ENCODE data around the gene WARS2. TPM values are rescaled to one million over a fixed set of nuclear protein-coding genes. Genes with fewer than 3 reads are reported as not detected.
A peak's percentile ranks its signal among the peaks of the same experiment; 100 is the strongest.

Gene WARS2
- total RNA-seq, 1 donor from 2014 or later: 9.3 TPM

DNA sequence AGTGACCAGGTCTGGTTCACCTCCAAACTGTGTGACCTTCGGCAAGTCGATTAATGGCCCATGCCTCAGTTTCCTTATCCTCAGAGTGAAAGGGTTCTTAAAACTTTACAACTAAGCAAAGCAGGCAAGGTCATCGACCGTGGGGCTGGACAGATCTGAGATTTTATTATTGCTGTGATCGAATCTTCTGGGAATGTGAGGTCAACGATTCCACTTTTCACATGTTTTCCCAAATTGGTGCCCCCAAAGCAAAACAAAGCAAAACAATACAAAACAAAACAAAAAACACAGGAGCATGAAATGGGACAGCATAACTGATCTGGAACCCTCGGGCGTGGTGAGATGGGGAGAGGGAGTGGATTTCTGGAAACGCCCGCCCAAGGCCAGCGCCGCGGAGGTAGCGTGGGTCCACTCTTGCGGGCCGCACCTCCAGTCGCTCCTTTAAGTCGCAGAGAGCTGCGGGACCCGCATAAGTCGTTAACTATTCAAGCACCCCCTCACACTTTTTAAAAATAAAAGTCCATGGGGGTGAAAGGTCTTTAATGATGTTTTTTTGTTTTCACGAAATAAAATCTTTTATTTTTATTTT lies 148.1 kb downstream of the WARS2 start:
- intact Hi-C loops (cut with micrococcal nuclease): no loop called here
- DNase-seq (no peak), ATAC-seq (no peak)

- intact Hi-C loops (cut with micrococcal nuclease): no loop called here
- DNase-seq (no peak), ATAC-seq (no peak)
Measured at GRCh38 chr1:118991448-118991847, 149.0 kb downstream of the WARS2 start.

- ATAC-seq (no peak), DNase-seq (no peak)
- intact Hi-C loops (cut with micrococcal nuclease): no loop called here
Measured at GRCh38 chr1:118990513-118991152, 149.8 kb downstream of the WARS2 start.

DNA sequence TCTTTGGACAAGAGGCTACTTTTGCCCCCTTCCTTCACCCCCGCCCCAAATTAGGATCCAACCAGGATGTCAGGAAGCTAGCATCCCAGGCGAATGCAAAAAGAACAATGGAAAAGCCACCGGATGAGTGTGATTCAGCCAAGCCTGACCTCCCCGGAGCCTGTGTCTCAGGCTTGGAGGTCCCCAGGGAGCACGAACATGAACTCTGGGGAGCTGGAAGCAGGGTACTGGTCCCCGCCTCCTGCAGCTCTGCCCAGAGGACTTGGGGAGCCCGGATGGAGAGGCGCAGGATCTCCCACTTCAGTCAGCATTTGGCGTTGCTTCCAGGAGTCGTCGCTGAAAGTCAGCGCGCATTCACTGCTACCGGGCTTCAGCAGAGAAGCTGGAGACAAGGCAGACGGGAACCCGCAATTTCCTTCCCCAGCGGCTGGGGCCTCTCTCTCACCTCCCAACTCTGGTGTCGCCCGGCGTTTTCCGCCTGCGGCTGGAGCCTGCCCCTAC lies 150.5 kb downstream of the WARS2 start:
- ATAC-seq (no peak), DNase-seq (no peak)
- intact Hi-C loops (cut with micrococcal nuclease): no loop called here

GRCh38 chr1:118989006-118989815 lies 151.2 kb downstream of the WARS2 start:
- no peak for ATAC-seq
- intact Hi-C loops (cut with micrococcal nuclease): no loop called here
- no peak for DNase-seq

- DNase-seq (no peak), ATAC-seq (peak; percentile 56)
- intact Hi-C loops (cut with micrococcal nuclease): no loop called here
Measured at GRCh38 chr1:118988186-118989005, 152.1 kb downstream of the WARS2 start, which contains the start of gene TBX15. TBX15 (minus strand) TSS chr1:118988343; CDS start chr1:118987795, 548 bp downstream.

GRCh38 chr1:118987468-118988185 lies 152.8 kb downstream of the WARS2 start:
- intact Hi-C loops (cut with micrococcal nuclease): no loop called here
- peak; percentile 73 for ATAC-seq
- DNase-seq: peak; percentile 43

DNA sequence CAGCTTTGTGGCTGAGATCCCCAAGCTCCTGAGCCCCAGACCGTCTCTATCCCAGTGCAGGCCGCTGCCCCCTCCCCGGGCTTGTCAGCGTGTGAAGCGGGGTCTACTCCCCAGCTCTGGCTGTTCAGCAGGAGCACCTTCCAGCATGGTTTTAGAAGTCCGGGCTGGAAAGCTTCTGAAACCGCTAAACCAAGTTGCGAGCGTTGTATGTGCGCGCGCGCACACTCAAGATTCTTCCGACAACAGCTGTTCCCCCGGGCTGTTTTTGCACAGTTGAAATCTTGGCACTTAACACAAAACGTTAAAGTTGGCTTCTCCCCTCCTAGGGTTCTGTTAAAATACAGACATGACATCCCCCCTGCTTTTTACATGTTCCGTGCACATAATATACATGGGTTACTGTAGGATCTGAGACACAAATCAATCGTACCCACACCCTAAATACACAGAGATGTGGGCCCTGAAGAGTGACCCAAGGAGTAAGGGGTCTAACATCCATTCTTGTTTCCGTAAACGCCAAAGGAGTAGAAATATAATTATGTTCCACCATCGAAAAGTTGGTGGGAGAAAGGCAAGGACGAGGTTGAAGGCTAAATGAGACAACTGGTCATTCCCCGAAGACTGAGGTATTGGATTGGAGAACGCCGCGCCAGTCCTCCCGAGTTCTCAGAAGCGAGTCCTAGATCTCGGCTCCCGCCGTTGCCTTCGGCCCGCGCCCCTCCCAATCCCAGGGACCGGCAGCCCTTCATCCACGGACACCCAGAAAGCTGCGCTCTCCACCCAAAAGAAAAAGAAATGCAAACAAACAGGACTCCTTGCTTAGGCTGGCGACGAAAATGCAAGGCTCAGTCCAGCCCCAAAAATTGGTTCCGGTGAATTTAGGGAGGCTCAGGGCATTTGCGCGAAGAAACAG lies 153.6 kb downstream of the WARS2 start:
- DNase-seq (peak; percentile 41), ATAC-seq (peak; percentile 53)
- intact Hi-C loops (cut with micrococcal nuclease): no loop called here

DNA sequence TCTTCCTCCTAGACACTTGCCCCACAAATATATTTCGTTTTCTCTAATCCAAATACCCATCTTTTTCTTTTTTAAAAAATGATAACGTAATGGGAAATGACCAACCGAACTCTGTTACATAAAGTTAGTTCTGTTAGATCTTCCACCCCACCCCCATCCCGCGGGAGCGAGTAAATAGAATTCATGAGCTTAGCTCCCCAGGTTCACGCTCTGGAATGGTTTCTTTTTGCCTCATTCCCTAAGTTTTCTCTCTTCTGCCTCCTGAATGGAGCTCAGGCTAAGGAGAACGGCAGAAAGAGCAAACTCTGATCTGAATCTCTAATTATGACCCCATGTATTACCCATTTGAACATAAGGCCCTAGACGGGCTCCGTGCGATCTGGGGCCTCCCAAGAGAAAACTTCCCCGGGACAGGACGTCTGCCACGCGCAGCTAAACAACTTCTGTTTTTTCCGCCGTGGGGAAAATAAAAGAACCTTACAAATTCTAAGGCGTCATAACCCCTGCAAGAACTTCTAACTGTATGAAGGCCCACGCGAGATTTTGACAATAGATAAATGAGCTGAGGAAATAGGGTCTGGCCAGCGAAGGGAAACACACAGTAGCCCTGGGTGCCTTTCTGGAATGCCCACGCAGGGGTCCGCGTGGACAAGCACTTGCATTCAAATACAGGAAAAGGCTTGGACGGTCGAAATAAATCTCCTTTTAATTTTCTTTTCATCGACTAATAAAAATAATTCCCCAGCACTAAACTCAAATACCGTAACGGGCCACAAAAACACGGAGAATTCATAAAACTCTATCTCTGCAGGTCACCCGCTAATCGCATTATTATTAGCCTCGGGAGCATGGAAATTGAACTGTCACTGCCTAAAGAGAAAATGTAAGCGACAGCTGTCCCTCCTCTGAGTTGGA lies 154.6 kb downstream of the WARS2 start:
- DNase-seq: no peak

GRCh38 chr1:118984722-118985639 lies 155.5 kb downstream of the WARS2 start:
- ATAC-seq (no peak), DNase-seq (no peak)
- intact Hi-C loops (cut with micrococcal nuclease): no loop called here

More for the DNA sequence above, 154.6 kb downstream of the WARS2 start:
- intact Hi-C loops (cut with micrococcal nuclease): no loop called here
- no peak for ATAC-seq

- intact Hi-C loops (cut with micrococcal nuclease): no loop called here
- DNase-seq (peak; percentile 47), ATAC-seq (peak; percentile 25)
Measured at GRCh38 chr1:118984086-118984721, 156.2 kb downstream of the WARS2 start.

DNA sequence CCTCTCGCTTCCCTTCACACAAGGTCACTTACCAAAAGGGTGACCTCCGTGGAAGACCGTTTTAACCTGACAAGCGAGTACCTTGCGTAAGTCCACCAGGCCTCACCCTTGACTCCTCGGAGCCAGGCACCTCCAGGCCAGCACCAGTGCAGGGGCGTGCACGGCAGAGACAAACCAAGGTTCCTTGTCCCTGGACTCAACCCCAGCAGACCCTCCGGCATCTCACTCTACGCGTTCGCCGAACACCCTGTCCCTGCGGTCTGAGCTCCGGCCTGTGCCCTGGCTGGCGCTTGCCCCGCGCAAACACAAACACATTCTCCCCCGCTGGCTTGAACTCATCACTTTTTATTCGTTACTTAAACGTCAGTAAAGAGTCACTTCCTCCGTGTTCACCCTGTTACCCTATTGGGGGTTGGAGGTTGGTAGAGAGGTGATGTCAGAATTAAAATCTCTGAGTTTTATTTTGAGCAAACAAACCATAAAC lies 156.9 kb downstream of the WARS2 start:
- no peak for ATAC-seq
- intact Hi-C loops (cut with micrococcal nuclease): no loop called here
- no peak for DNase-seq

DNA sequence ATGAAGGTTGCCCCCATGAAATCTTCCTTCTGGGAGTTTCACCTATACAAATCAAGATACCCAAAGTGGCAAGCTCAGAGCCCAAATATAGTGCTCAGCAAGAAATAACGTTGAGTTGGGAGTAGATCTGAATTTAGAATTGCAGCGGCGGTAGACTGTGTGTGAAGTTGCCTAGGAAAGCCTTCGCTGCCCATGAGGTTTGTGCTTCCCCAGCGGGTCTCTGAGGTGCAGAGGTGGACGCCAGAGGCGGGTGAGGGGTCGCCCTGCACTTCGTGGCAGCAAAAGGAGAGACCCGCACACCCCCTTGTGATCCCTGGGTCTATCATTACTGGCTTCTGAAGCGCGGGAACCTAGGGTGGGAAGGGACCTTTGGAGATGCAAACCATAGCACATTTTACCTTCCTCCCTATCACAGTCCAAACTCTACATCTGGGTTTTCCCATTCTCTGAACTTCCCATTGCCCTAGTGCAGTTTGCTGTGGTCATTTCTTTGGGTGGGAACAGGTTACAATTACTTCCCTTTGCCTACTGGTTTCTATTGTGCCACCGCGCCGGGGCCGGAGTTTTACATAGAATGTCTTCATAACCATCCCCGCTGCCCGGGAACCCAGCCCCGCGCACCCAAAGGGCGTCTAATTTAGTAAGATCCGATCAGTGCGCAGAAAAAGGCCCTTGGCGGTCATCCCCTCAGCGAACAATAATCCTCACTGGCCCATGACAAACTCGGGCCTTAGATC lies 157.5 kb downstream of the WARS2 start:
- DNase-seq: no peak
- no peak for ATAC-seq

DNA sequence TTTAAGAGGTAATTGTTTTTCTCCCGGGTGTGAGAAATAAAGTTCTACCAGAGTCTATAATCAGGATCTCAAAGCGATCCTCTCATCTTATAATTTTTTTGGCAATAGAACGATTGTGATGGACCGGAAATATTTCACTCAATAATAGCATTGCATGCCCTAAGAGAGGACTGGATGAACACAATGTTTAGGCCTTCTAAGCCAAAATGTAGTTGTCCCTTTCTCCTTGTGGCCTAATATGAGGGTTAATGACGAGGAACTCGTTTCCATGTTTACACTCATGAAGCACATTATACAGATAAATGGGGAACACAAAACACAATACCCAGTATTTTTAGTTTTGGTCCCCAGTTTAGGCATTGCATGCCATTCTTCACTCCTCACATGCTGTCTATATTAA lies 158.2 kb downstream of the WARS2 start:
- intact Hi-C loops (cut with micrococcal nuclease): no loop called here
- DNase-seq (no peak), ATAC-seq (no peak)

More for the DNA sequence above, 157.5 kb downstream of the WARS2 start:
- intact Hi-C loops (cut with micrococcal nuclease): no loop called here
